ENCODE measurements around the gene C1orf226. TPM values are rescaled to one million over a fixed set of nuclear protein-coding genes. Genes with fewer than 3 reads are reported as not detected.

Gene C1orf226
- total and polyA plus RNA-seq, 4 donors, result 2.1 to 7.9 (median 2.4) TPM

GRCh38 chr1:162383516-162383915 is 2.0 kb downstream of the C1orf226 start:
- no peak for TF ChIP-seq CTCF (IDR thresholded peaks at IDR 0.05; ENCODE audit: control extremely low read depth, extremely low read depth)
- ATAC-seq (ENCODE audit: insufficient read depth, low FRiP score), result no peak

GRCh38 chr1:162384116-162384515 is 2.6 kb downstream of the C1orf226 start:
- WGBS, 2 donors, result 94 to 97% methylated on average over 6 of the region's 6 CpGs

More at GRCh38 chr1:162383516-162383915, 2.0 kb downstream of the C1orf226 start:
- Histone ChIP-seq H3K9ac (ENCODE audit: insufficient read depth in 1 of 2, low read length in 2 of 2) (no peak overlapping the region), H3K27me3 (ENCODE audit: control insufficient read depth in 3 of 3, insufficient read depth in 3 of 3, low read length in 2 of 3) (no peaks in the 10 kb centered on the region), H3K9me3 (ENCODE audit: control insufficient read depth in 4 of 4, insufficient read depth in 3 of 4, low read length in 3 of 4) (no peaks in the 10 kb centered on the region), H3K36me3 (ENCODE audit: control insufficient read depth in 4 of 4, insufficient read depth in 4 of 4, low read length in 4 of 4) (no peaks in the 10 kb centered on the region), H3K4me3 (no peak overlapping the region), H3K27ac (ENCODE audit: low read depth in 1 of 2, low read length in 1 of 2) (no peak overlapping the region), H3K4me1 (ENCODE audit: control insufficient read depth in 5 of 5, insufficient read depth in 5 of 5, low read length in 5 of 5) (peaks cover 0 to 3% (median 0%) of the 10 kb centered on the region in 5 donors)
- DNase-seq, result no peak
- WGBS, 2 donors, result 95% methylated on average over 8 of the region's 8 CpGs

GRCh38 chr1:162384601-162385279 is 3.2 kb downstream of the C1orf226 start:
- Histone ChIP-seq H3K4me3 (no peak overlapping the region), H3K4me1 (ENCODE audit: control insufficient read depth in 5 of 5, insufficient read depth in 5 of 5, low read length in 5 of 5) (peaks cover 0 to 3% (median 0%) of the 10 kb centered on the region in 5 donors), H3K27ac (ENCODE audit: low read depth in 1 of 2, low read length in 1 of 2) (no peak overlapping the region), H3K27me3 (ENCODE audit: control insufficient read depth in 3 of 3, insufficient read depth in 3 of 3, low read length in 2 of 3) (no peaks in the 10 kb centered on the region), H3K36me3 (ENCODE audit: control insufficient read depth in 4 of 4, insufficient read depth in 4 of 4, low read length in 4 of 4) (no peaks in the 10 kb centered on the region), H3K9me3 (ENCODE audit: control insufficient read depth in 4 of 4, insufficient read depth in 3 of 4, low read length in 3 of 4) (no peaks in the 10 kb centered on the region), H3K9ac (ENCODE audit: insufficient read depth in 1 of 2, low read length in 2 of 2) (no peak overlapping the region)
- 93 to 98% methylated on average over 10 of the region's 10 CpGs for WGBS, 2 donors
- no peak for DNase-seq
- no peak for ATAC-seq (ENCODE audit: insufficient read depth, low FRiP score)
- no peak for TF ChIP-seq CTCF (IDR thresholded peaks at IDR 0.05; ENCODE audit: control extremely low read depth, extremely low read depth)

More at GRCh38 chr1:162384116-162384515, 2.6 kb downstream of the C1orf226 start:
- H3K36me3 ChIP-seq (ENCODE audit: control insufficient read depth in 4 of 4, insufficient read depth in 4 of 4, low read length in 4 of 4), result no peaks in the 10 kb centered on the region
- H3K9ac ChIP-seq (ENCODE audit: insufficient read depth in 1 of 2, low read length in 2 of 2), result no peak overlapping the region
- no peak for TF ChIP-seq CTCF (IDR thresholded peaks at IDR 0.05; ENCODE audit: control extremely low read depth, extremely low read depth)
- peaks cover 0 to 3% (median 0%) of the 10 kb centered on the region in 5 donors for H3K4me1 ChIP-seq (ENCODE audit: control insufficient read depth in 5 of 5, insufficient read depth in 5 of 5, low read length in 5 of 5)
- H3K9me3 ChIP-seq (ENCODE audit: control insufficient read depth in 4 of 4, insufficient read depth in 3 of 4, low read length in 3 of 4), result no peaks in the 10 kb centered on the region
- no peaks in the 10 kb centered on the region for H3K27me3 ChIP-seq (ENCODE audit: control insufficient read depth in 3 of 3, insufficient read depth in 3 of 3, low read length in 2 of 3)
- DNase-seq (no peak), ATAC-seq (ENCODE audit: insufficient read depth, low FRiP score) (no peak)
- H3K27ac ChIP-seq (ENCODE audit: low read depth in 1 of 2, low read length in 1 of 2), result no peak overlapping the region
- no peak overlapping the region for H3K4me3 ChIP-seq

GRCh38 chr1:162385280-162385623 is 3.7 kb downstream of the C1orf226 start:
- peaks cover 0 to 3% (median 0%) of the 10 kb centered on the region in 5 donors for H3K4me1 ChIP-seq (ENCODE audit: control insufficient read depth in 5 of 5, insufficient read depth in 5 of 5, low read length in 5 of 5)
- WGBS, 2 donors, result 74 to 82% methylated on average over 3 of the region's 3 CpGs
- no peak for ATAC-seq (ENCODE audit: insufficient read depth, low FRiP score)

More at GRCh38 chr1:162385280-162385623, 3.7 kb downstream of the C1orf226 start:
- Histone ChIP-seq H3K36me3 (ENCODE audit: control insufficient read depth in 4 of 4, insufficient read depth in 4 of 4, low read length in 4 of 4) (no peaks in the 10 kb centered on the region), H3K9me3 (ENCODE audit: control insufficient read depth in 4 of 4, insufficient read depth in 3 of 4, low read length in 3 of 4) (no peaks in the 10 kb centered on the region), H3K27me3 (ENCODE audit: control insufficient read depth in 3 of 3, insufficient read depth in 3 of 3, low read length in 2 of 3) (no peaks in the 10 kb centered on the region), H3K9ac (ENCODE audit: insufficient read depth in 1 of 2, low read length in 2 of 2) (no peak overlapping the region), H3K27ac (ENCODE audit: low read depth in 1 of 2, low read length in 1 of 2) (no peak overlapping the region), H3K4me3 (no peak overlapping the region)
- no peak for DNase-seq
- no peak for TF ChIP-seq CTCF (IDR thresholded peaks at IDR 0.05; ENCODE audit: control extremely low read depth, extremely low read depth)

Measured in lung (tissue), 12 donors.